Sciatic nerve (tissue), 2 donors: ENCODE data around the gene CFAP251. TPM values are rescaled to one million over a fixed set of nuclear protein-coding genes. Genes with fewer than 3 reads are reported as not detected.

Source experiments
- ATAC-seq: fragments of 200-7000 bp; cut with Tn5 transposase; one replicate; pipeline ENCODE4 v1.9.1; 2020; ENCODE audit warnings: mild to moderate bottlenecking, moderate library complexity
- DNase-seq: peaks from one replicate; pipeline ENCODE4 v3.0.0-alpha.2; 2020; ENCODE audit warnings: low spot score
- intact Hi-C: fragments of 100-400 bp; cut with DNase I; formaldehyde crosslinking; loops from one replicate; pipeline ENCODE4 v1.14.2; 2022
- total RNA-seq: library from RNA; stranded (reverse); fragmentation: NEBNext Ultra II Directional; extraction: Animal tissue kit (Norgen Biotek cat#: 25700); gene quantifications from one replicate; pipeline ENCODE4 v1.2.1, GENCODE V29; 2021
- donor health status: DM: no; HTN: no; CAD: no.
- donor health status: DM: no; HTN: no; CAD: no.

CFAP251 gene
- total RNA-seq, 1 donor from 2014 or later, result 3.8 TPM

DNA sequence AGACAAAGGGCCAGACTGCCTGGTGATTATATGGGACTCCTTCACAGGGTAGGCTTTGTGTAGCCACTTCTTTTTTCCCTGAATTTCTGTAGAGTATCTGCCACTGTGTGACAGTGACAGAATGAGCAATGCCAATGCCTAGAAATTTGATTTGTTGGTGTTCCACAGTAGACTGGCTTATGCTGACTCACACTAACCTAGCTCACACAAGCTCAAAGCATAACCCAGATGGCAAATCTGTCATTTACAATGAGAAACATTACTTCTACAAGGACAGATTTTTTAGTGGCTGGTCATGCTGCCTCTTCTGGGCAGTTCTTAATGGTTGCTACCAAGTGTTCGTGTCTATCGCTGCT is 15.9 kb downstream of the CFAP251 start:
- DNase-seq (no peak), ATAC-seq (no peak)
- intact Hi-C loops, result no loop called here

DNA sequence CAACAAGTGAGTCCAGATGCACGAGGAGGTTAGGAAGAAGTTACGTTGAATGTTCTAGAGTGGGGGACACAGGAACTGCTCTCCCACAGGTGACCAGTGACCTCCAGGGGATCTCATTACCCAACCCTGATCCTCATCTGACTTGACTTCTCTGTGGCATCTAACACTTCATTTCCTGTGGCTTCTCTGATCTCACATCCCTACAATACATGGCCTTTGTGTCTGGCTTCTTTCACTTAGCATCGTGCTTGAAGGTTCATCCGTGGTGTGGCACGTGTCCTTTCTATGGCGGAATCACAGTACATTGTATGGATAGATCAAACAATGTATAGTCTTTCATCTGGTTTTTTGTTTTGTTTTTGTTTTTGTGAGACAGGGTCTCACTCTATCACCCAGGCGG is 19.3 kb downstream of the CFAP251 start:
- DNase-seq, result no peak
- no peak for ATAC-seq
- intact Hi-C loops, result no loop called here

DNA sequence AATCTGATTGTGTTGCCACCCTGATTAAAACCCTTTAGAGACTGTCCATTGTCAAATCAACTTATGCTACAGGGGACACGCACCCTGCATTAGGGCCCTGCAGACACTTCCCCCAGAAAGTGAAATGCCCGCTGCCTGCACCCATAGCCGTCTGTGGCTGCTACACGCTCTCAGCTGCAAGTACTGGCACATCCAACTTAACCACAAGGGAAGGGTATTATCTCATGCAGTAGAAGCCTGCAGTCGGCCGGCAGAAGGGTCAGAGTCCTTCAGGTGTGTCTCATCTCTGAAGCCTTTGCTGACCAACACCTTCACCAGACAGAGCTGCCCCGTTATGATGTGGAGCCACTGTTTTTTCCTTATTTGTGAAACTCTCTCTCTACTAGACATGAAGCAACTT is 20.8 kb downstream of the CFAP251 start:
- intact Hi-C loops, result no loop called here
- DNase-seq (no peak), ATAC-seq (no peak)

DNA sequence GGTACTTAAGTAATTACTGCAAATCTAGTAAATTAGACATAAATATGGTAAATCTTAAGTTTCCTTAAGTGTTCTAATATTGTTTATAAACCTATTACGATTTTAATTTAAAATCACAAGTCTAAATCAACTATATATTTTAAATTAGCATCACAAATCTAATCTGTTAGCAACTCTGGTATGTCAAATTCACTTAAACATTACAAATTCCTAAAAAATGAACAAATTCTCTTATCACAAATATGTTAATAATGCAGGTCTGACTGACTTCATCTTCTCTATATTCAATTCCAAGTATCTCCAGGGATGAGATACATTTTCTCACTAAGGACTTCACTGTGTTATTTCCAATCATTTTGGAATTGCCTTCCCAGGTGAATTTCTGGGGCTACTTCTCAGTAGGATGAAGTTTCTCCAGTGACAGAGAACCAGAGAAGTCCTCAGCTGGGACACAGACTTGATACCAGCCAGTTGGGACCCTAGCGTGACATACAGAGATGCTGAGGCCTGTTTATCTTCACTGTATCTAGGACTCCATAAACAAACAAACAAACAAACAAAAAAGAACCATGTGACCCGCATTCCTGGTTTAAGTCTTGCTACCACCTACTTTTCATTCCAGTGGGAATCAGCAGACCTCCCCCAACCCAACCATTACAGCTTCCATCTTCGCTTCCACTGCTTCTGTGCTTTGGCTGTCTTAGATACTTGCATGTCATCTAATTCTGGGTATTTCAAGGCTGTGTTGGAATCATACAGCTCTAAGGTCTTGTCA is 21.8 kb downstream of the CFAP251 start:
- ATAC-seq, result no peak
- intact Hi-C loops, result no loop called here
- no peak for DNase-seq

DNA sequence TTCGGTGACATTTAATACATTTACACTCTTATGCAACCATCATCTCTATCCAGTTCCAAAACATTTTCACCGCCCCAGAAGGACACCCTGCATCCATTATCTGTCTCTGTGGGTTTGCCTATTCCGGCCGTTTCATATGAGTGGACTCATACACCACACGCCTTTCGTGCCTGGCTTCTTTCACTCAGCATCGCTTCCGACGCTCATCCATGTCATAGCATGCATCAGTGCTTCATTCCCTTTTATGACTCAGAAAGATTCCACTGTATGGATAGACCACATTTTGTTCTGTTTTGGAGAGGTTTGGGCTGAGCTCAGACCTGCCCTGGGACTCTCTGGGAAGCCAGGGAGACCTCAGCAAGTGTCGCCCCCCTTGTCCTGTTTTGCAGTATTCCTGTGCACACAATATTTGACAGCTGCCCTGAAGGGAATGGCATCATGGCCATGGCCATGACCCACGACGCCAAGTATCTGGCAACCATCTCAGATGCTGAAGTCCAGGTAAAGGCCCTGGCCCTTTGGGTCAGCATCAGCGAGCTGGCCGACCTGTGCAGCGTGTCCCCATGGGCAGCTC is 23.8 kb downstream of the CFAP251 start:
- ATAC-seq, result no peak
- intact Hi-C loops, result no loop called here
- DNase-seq, result no peak

DNA sequence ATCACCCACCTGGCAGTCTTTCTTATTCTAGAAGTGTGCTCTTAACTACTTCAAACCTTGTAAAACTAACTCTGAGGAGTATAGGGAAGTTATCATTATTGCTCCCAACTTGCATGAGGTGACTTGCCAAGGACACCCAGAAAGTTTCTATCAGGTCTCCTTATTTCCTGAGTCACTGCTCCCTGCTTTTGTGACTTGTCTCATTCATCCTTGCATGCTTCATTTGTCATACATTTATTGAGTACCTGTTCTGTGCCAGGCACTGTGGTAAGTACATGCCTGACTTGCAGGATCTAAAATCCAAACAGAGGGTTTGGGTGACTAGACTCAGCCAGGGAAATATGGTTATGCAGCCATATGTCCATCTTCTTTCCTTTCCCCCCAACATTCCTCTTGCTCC is 25.5 kb downstream of the CFAP251 start:
- intact Hi-C loops, result no loop called here
- ATAC-seq, result no peak
- no peak for DNase-seq

DNA sequence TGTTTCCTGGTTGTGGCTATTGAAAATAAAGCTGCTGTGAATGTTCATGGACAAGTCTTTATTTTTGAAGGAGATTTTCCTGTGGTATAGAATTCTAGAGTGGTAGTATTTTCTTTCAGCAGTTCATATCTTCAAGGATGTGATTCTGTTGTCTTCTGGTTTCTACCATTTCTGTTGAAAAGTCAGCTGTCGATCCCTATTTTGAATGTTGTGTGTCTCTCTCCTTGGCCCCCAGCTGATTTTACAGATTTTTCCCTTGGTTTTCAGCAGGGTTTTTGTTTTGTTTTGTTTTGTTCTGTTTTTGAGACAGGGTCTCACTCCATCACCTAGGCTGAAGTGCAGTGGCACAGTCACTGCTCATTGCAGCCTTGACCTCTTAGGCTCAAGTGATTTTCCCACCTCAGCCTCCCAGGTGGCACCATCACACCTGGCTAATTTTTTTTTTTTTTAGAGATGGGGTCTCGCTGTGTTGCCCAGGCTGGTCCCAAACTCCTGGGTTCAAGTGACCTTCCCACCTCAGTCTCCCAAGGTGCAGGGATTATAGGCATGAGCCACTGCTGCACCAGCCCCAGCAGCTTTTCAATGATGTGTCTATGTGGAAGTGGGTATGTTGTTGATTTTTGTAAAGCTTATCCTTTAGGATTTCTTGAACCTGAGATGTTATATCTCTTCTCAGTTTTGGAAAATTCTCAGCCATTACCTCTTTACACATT is 28.1 kb downstream of the CFAP251 start:
- ATAC-seq (no peak), DNase-seq (no peak)
- intact Hi-C loops, result no loop called here

DNA sequence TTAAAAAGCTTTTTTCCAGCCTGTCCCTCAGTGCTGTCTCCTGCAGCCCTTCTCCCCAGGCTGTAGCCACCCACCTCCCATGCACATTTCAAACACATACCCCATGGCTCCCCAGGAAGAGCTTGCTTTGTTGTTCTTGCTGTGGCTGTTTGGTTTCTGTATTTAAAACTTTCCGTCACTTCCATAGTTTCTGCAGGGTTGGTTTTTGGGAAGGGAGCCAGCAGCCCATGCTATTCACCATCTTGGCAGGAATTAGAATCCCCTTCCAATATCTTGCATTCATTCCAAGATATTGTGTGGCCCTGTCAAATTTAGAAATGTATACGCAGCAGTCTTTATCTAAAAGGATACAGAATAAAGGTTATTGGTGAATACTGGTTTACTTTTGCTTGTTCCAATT is 29.6 kb downstream of the CFAP251 start:
- DNase-seq (no peak), ATAC-seq (no peak)
- intact Hi-C loops, result no loop called here

DNA sequence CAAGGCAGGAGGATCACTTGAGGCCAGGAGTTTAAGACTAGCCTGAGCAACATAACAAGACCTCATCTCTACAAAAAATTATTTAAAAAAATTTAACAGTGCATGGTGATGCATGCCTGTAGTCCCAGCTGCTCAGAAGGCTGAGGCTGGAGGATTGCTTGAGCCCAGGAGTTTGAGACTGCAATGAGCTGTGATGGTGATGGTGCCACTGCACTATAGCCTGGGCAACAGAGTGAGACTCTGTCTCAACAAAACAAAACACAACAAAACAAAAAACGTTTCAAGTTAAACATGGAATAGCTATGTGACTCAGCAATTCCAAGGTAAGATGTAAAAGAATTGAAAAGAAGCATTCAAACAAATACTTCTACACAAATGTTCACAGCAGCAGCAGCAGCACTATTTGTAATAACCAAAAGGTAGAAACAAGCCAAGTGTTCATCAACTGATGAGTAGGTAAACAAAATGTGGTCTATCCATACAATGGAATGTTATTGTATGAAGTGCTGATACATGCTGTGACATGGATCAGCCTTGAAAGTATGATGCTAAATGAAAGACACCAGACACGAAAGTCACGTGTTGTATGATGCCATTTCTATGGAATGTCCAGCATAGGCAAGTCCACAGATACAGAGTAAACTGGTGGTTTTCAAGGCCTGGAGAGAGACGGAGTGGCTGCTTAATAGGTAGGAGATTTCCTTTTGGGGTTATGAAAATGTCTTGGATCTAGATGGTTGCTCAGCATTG is 31.4 kb downstream of the CFAP251 start:
- intact Hi-C loops, result no loop called here
- DNase-seq (no peak), ATAC-seq (no peak)

DNA sequence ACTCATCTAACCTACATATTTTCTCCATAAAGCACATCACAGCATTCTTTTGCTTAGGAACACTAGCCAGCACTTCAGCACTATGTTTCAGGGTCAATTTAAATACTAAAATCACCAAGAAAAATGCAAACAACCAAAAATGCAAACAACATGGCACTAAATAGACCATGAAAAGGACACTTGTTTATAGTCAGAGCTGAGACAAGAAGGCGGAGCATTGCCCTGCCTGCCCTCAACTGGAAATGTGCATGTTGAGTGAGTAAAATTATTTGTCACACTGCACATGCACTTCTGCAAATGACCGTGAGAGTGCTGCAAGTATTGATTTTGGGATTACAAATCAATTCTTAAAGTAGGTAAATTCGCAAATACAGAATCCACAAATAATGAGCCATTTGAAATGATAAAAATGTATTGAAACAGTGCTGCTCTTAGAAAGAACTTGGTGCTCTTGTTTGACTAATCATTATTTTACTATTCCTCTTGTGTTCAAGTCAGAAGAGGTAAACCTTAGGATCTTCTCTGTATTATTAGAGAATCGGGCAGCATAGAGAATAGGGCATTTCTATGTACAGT is 34.8 kb downstream of the CFAP251 start:
- intact Hi-C loops, result no loop called here
- no peak for ATAC-seq
- no peak for DNase-seq

DNA sequence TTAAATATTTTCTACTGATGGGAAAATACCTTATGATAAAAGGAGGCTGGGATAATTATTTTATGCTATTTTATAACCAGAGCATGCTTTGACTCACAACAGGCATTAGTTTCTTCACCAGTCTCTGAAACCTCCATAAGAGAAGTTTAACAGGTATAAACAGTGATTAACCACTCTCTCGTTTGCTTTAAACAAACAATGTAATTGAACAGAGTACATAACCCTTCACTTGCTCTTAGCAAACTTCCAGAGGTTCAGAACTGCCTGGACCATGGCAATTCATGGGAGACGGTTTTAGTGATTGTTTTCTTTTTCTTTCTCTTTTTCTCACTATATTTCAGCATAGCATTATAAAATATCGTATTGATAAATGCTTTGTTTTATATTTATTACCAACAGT is 35.3 kb downstream of the CFAP251 start:
- intact Hi-C loops, result no loop called here
- ATAC-seq, result no peak

DNA sequence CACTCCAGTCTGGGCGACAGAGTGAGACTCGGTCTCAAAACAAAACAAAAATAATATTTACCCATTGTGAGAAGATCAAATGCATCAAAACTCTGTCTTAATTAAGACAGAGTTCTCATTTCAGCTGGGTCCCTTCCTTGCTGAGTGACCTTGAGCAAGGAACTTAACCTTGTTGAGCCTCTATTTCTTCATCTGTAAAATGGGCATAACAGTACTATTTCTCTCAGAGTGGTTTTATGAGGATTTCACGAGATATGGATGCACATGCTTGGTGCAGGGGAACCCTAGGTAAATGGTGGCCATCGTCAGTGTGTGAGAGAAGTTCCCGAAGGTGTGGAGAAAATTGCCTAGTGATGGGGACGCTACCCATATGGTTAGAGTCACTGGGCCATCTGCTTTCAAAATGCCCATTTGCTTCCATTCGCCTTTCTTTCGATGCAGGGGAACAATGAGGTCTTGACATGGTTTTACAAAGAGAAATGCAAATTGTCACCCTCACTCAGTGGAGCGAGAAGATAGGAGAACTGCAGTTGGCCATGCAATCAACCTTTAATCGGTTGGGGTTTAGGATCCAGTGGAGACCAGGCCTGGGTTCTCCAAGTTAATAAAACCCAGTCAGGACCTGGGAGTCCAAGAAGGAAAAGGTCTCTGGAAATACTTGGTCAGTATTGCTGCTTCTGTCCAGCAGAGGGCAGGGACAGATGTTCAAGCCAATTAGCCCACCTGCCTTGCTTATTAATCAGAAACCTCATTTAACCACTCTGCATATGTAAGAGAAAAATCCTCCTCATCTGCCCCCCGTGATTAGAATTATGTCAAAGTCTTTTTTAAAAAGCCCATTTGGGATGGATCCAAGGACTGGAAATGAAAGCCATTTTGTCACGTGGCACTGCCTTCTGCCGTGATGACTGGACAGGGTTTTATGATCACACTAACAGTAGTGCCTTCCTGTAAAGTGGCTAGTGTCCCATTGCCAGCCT is 37.2 kb downstream of the CFAP251 start:
- intact Hi-C loops, result no loop called here
- ATAC-seq (no peak), DNase-seq (no peak)

More for the DNA sequence above, 35.3 kb downstream of the CFAP251 start:
- no peak for DNase-seq

DNA sequence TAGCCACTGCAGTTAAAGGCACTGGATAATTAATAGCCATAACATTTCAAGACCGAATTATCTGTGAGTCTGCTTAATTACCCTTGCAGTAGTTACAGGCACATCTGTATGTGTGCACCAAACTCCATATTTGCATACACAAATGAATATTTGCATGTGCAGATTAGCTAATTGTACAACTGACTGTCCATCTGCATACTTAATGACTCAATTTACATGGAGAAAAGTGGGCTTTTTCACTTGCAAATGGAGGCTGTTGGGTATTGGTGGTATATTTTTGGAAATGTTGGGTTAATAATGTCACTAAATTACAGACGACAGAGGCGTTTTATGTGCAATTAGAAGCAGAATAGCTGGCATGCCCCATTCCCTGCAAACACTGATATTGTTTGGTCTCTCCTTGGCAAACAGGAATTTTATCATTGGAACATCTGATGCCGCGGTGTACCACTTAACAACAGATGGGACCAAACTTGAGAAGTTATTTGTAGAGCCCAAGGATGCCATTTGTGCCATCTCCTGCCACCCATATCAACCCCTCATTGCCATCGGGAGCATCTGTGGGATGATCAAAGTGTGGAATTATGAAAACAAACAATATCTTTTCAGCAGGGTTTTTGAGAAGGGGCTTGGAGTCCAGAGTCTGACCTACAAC is 39.6 kb downstream of the CFAP251 start:
- intact Hi-C loops, result no loop called here
- DNase-seq (no peak), ATAC-seq (no peak)

DNA sequence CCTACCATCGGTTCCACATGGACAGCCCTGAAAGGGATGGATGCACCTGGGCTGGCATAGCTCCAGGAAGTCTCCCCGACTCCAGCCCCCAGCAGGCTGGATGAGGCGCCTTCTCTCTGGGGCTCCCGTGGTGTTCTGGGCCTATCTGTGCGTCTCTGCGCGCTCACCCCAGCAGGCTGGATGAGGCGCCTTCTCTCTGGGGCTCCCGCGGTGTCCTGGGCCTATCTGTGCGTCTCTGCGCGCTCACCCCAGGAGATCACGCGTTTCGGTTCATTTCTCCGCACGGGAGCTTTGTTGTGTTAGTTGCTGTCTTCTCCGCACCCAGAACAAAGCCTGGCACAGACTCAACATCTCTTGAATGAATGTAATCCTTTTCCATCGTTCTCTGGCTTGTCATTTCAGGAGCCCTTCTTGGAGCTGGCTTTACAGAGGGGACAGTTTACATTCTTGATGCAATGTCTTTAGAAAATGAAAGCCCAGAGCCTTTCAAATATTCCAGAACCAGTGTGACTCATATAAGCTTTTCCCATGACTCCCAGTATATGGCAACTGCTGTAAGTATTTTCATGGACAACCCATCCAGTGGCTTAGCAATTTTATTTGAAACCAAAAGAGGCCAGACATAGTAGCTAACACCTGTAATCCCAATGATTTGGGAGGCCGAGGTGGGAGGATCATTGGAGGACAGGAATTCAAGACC is 40.3 kb downstream of the CFAP251 start:
- ATAC-seq, result no peak
- DNase-seq, result no peak
- intact Hi-C loops, result no loop called here

DNA sequence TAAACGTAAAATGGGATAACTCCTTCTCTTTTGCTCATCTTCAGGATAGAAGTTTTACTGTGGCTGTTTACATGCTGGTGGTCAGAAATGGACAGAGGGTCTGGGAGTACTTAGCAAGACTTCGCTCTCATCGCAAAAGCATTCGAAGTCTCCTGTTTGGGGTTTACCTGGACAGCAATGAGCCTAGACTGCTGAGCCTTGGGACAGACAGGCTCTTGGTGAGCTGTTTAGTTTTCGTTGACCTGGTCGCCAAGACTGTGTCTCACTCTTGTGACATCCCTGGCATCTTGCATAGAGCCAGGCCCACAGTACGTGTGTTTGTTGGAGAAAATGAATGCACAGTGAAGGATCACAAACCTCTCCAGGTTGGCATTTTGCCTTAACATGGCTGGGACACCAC is 42.1 kb downstream of the CFAP251 start:
- ATAC-seq (no peak), DNase-seq (no peak)
- intact Hi-C loops, result no loop called here

DNA sequence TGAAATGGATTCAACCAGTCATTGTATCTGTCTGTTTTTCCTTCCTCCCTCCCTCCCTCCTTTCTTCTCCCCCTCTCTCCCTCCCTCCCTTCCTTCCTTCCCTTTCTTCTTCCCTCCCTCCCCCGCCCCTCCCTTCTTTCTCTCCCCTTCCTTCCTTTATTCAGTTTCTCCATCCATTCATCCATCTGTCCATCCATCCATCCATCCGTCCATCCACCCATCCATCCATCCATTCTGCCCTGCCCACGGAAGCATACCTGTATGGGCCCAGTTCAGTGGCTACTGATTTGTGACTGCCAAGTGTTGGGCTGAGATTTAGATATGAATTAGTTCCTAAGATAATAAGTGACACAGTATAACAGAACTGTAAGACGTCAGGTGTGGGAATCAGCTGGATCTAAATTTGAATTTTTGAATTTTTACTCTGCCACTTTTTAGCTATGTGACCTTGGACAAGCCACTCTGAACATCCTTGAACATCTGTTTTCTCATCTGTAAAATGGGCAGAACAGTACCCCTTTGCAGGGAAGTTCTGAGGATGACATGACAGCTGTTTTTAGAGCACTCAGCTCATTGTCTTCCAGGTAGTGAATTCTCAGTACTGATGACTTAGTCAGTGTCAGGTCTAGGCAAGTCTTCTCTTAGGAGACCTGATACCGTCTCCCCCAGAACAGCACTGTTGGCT is 42.9 kb downstream of the CFAP251 start:
- intact Hi-C loops, result no loop called here
- ATAC-seq (no peak), DNase-seq (no peak)
